ENCODE data around the gene TLE7. TPM values are rescaled to one million over a fixed set of nuclear protein-coding genes. Genes with fewer than 3 reads are reported as not detected.

TLE7 gene
- total and polyA plus RNA-seq, 4 donors, result not detected

DNA sequence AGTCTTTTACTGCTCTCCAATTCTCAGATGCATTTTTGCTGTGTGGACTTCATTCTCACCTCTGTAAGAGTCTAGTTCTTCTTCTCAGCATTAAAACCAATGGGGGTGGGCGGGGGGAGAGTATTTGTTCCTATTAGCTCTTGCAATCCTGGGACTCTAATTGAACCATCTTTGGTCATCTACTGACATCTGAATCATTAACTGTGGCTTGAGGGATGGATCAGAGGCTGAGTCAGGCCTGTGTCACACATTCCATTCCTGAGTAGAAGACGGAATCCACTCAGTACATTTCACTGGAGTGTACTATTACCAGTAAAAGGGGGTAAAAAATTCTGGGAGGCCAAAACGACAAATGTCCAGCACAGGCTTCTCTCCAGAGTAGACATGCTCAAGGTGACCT lies 33.0 kb upstream of the TLE7 start:
- H3K27me3 ChIP-seq (ENCODE audit: control insufficient read depth, insufficient read depth, low read length), result no peaks in the 10 kb centered on the region
- H3K4me1 ChIP-seq (ENCODE audit: control insufficient read depth, insufficient read depth, low read length), result no peaks in the 10 kb centered on the region
- H3K27ac ChIP-seq (ENCODE audit: low read depth, low read length), result no peak overlapping the region
- peaks cover 20% of the 10 kb centered on the region for H3K36me3 ChIP-seq (ENCODE audit: control insufficient read depth, insufficient read depth, low read length)
- no peak overlapping the region for H3K4me3 ChIP-seq (ENCODE audit: low read depth, low read length)
- no CpG with 5 or more reads among the region's 3 CpGs for WGBS (ENCODE audit: insufficient coverage)
- no peak for DNase-seq (ENCODE audit: low read depth in 4 of 6, low spot score in 6 of 6)
- no peaks in the 10 kb centered on the region for H3K9me3 ChIP-seq (ENCODE audit: control insufficient read depth, insufficient read depth, low read length)

DNA sequence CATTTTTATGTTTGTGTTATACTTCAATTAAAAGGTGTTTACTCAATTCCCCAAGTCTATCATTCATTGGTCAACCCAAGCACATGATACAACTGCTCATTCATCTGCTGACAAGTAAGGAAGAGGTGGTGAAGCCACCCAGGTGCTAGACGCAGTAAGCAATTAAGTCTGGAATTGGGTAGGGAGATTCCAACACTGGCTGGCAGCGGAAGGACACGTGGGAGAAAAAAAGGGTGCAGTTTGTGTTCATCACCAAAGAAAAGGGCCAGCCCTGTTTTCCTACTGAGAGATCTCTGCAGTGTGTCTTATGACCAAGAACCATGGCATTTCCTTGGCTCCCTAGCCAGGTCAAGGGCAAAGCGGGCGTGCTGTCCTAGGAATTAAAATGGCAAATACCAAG lies 32.0 kb upstream of the TLE7 start:
- WGBS (ENCODE audit: insufficient coverage), result 85% methylated on average over 3 of the region's 5 CpGs
- no peaks in the 10 kb centered on the region for H3K9me3 ChIP-seq (ENCODE audit: control insufficient read depth, insufficient read depth, low read length)
- no peak overlapping the region for H3K27ac ChIP-seq (ENCODE audit: low read depth, low read length)
- no peak for DNase-seq (ENCODE audit: low read depth in 4 of 6, low spot score in 6 of 6)
- no peaks in the 10 kb centered on the region for H3K27me3 ChIP-seq (ENCODE audit: control insufficient read depth, insufficient read depth, low read length)
- H3K4me1 ChIP-seq (ENCODE audit: control insufficient read depth, insufficient read depth, low read length), result no peaks in the 10 kb centered on the region
- peaks cover 19% of the 10 kb centered on the region for H3K36me3 ChIP-seq (ENCODE audit: control insufficient read depth, insufficient read depth, low read length)
- H3K4me3 ChIP-seq (ENCODE audit: low read depth, low read length), result no peak overlapping the region

DNA sequence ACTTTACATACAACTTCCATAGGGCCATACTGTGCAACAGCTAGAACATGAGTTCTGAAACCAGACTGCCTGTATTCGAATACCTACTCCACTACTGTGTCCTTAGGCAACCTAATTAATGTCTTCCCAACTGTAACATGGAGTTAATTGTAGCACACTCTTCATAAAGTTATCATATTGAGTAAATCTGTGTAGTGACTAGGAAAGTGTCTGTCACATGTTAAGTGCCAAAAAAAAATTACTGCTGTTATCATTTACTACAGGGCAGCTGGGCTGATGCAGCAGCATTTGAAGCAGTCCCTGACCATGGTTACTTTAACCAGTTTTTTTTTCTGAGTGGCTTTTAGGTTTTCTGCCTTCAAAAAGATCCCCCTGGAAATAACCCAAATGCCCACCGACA lies 31.1 kb upstream of the TLE7 start:
- DNase-seq (ENCODE audit: low read depth in 4 of 6, low spot score in 6 of 6), result no peak
- Histone ChIP-seq H3K27ac (ENCODE audit: low read depth, low read length) (no peak overlapping the region), H3K36me3 (ENCODE audit: control insufficient read depth, insufficient read depth, low read length) (peaks cover 13% of the 10 kb centered on the region), H3K9me3 (ENCODE audit: control insufficient read depth, insufficient read depth, low read length) (no peaks in the 10 kb centered on the region), H3K27me3 (ENCODE audit: control insufficient read depth, insufficient read depth, low read length) (no peaks in the 10 kb centered on the region), H3K4me1 (ENCODE audit: control insufficient read depth, insufficient read depth, low read length) (no peaks in the 10 kb centered on the region), H3K4me3 (ENCODE audit: low read depth, low read length) (no peak overlapping the region)
- no CpG with 5 or more reads among the region's 2 CpGs for WGBS (ENCODE audit: insufficient coverage)

DNA sequence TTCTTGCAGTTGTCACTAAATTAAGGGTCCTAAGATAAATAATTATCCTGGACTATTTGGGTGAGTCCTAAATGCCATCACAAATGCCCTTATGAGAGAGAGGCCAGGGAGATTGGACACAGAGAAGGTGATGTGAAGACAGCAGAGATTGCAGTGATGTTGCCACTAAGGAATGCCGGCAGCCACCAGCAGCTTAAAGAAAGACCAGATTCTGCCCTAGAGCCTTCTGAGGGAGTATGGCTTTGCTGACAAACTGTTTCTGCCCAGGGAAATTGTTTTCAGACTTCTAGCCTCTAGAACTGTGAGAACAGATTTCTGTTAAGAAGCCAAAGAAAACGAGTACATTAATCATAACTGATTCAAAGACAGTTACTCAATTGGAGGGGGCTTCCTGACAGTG lies 30.2 kb upstream of the TLE7 start:
- no peak for DNase-seq (ENCODE audit: low read depth in 4 of 6, low spot score in 6 of 6)
- peaks cover 5% of the 10 kb centered on the region for H3K36me3 ChIP-seq (ENCODE audit: control insufficient read depth, insufficient read depth, low read length)
- H3K27ac ChIP-seq (ENCODE audit: low read depth, low read length), result no peak overlapping the region
- 80% methylated on average over 1 of the region's 2 CpGs for WGBS (ENCODE audit: insufficient coverage)
- no peaks in the 10 kb centered on the region for H3K9me3 ChIP-seq (ENCODE audit: control insufficient read depth, insufficient read depth, low read length)
- no peak overlapping the region for H3K4me3 ChIP-seq (ENCODE audit: low read depth, low read length)
- H3K27me3 ChIP-seq (ENCODE audit: control insufficient read depth, insufficient read depth, low read length), result no peaks in the 10 kb centered on the region
- H3K4me1 ChIP-seq (ENCODE audit: control insufficient read depth, insufficient read depth, low read length), result no peaks in the 10 kb centered on the region

DNA sequence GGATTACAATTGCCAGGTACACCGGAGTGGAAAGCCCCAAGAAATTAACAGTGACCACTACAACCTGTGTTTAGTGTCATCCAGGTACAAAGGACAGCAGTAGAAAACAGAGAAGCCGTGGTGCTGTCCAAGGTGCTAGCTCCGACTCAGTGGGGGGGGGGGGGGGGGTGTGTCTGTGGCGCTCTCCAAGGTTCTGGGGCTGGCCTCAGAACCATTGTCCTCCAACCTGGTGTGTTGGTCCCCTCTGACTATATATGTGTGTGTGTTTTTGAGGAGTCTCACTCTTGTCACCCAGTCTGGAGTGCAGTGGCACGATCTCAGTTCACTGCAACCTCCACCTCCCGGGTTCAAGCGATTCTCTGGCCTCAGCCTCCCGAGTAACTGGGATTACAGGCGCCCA lies 26.0 kb upstream of the TLE7 start:
- no peak overlapping the region for H3K27ac ChIP-seq (ENCODE audit: low read depth, low read length)
- H3K9me3 ChIP-seq (ENCODE audit: control insufficient read depth, insufficient read depth, low read length), result no peaks in the 10 kb centered on the region
- no peaks in the 10 kb centered on the region for H3K4me1 ChIP-seq (ENCODE audit: control insufficient read depth, insufficient read depth, low read length)
- H3K36me3 ChIP-seq (ENCODE audit: control insufficient read depth, insufficient read depth, low read length), result no peaks in the 10 kb centered on the region
- H3K27me3 ChIP-seq (ENCODE audit: control insufficient read depth, insufficient read depth, low read length), result no peaks in the 10 kb centered on the region
- DNase-seq (ENCODE audit: low read depth in 4 of 6, low spot score in 6 of 6), result peak in 1 of 6 donors; percentile 29
- H3K4me3 ChIP-seq (ENCODE audit: low read depth, low read length), result no peak overlapping the region
- 40% methylated on average over 3 of the region's 9 CpGs for WGBS (ENCODE audit: insufficient coverage)

DNA sequence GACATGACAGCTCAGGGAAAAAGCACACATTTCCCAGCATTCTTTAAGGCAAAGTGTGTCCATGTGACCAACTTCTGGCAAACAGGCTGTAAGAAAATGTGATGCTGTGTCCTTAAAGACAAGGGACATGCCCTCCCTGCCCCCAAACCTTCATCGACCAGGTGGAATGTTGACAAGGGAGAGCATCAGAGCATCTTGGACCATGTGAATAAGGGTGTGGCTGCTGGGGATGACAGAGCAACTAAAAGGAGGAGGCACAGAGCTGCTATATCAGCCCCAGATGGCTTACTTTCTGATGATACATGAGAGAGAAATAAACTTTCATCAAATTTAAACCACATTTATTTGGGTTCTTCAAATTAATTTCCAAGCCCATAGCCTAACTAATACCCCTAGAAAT lies 22.4 kb upstream of the TLE7 start:
- no CpG with 5 or more reads among the region's 1 CpG for WGBS (ENCODE audit: insufficient coverage)
- no peak overlapping the region for H3K27ac ChIP-seq (ENCODE audit: low read depth, low read length)
- H3K36me3 ChIP-seq (ENCODE audit: control insufficient read depth, insufficient read depth, low read length), result no peaks in the 10 kb centered on the region
- no peaks in the 10 kb centered on the region for H3K9me3 ChIP-seq (ENCODE audit: control insufficient read depth, insufficient read depth, low read length)
- H3K4me3 ChIP-seq (ENCODE audit: low read depth, low read length), result no peak overlapping the region
- no peak for DNase-seq (ENCODE audit: low read depth in 4 of 6, low spot score in 6 of 6)
- H3K27me3 ChIP-seq (ENCODE audit: control insufficient read depth, insufficient read depth, low read length), result no peaks in the 10 kb centered on the region
- H3K4me1 ChIP-seq (ENCODE audit: control insufficient read depth, insufficient read depth, low read length), result peaks cover 4% of the 10 kb centered on the region

DNA sequence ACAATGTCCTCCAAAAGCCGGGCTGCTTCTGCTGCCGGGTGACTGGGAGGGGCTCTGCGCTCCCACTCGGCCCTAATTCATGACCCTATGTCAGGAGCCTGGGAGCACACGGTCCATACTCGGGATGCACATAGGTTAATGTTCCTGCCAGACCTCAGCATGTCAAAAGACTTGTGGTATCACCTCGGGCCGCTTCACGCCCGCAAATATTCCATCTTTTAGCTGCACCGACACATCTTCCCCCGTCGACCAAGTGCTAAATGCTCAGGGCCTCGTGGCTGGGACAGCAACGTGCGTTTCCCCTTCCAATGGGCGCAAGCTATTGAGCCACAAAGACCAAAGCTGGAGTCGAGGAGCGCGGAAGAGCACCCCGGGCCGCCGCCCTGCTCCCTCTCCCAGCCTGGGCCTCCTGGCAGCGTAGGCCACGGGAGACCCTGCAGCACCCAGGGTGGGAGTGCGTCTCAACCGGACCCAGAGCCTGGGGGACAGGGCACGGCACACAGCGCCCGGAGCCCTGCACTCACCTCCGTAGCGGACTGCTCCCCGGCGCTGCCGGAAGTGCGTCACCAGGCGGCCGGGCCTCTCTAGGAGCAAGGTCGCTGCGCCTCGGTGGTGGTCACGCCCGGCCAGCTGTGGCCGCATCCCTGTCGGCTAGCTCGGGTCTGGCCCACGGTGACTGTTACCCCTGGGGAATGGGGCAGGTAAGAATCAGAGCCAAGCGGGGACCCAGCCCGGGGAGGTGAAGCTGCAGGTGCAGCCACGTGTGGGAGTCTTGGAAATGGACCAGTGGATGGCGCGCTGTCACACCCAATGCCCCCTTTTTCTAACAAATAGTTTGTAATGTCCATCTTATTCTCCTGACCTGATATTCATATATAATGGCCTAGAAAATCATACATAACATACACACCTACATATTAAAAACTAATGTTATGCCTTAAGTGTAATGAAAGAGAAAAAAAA lies 20.1 kb upstream of the TLE7 start, which contains the start of gene ZNF23:
Gene ZNF23 (minus strand): TSS at position 562 of the 963 bp plus-strand sequence. CDS start 5,451 bp downstream, outside the sequence.
- no peaks in the 10 kb centered on the region for H3K9me3 ChIP-seq (ENCODE audit: control insufficient read depth, insufficient read depth, low read length)
- H3K4me3 ChIP-seq (ENCODE audit: low read depth, low read length), result peak within 1 kb of the TSS; percentile 98
- WGBS (ENCODE audit: insufficient coverage), result under 1% methylated on average over 49 of the region's 52 CpGs
- H3K4me1 ChIP-seq (ENCODE audit: control insufficient read depth, insufficient read depth, low read length), result peaks cover 4% of the 10 kb centered on the region
- DNase-seq (ENCODE audit: low read depth in 4 of 6, low spot score in 6 of 6), result peak; percentile 58 to 93 (median 72)
- peaks cover 5% of the 10 kb centered on the region for H3K36me3 ChIP-seq (ENCODE audit: control insufficient read depth, insufficient read depth, low read length)
- H3K27ac ChIP-seq (ENCODE audit: low read depth, low read length), result peak within 1 kb of the TSS; percentile 84
- H3K27me3 ChIP-seq (ENCODE audit: control insufficient read depth, insufficient read depth, low read length), result no peaks in the 10 kb centered on the region

DNA sequence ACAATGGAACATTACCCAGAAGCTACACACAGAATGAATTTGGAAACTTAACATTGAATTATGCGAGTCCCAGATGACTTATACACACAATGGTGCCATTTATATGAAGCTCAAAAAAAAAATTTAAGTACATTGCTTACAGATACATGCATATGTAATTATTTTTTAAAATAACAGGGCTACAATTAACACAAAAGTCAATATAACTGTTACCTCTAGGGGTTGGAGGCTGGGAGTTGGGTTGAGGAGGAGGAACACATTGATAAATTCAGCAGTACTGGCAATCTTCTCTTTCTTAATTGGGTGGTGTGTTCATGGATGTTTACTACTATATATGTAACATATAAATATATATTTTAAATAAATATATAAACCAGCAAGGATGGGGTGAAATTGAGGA lies 19.1 kb upstream of the TLE7 start:
- no peak for DNase-seq (ENCODE audit: low read depth in 4 of 6, low spot score in 6 of 6)
- WGBS (ENCODE audit: insufficient coverage), result no CpG with 5 or more reads among the region's 1 CpG
- H3K4me1 ChIP-seq (ENCODE audit: control insufficient read depth, insufficient read depth, low read length), result peaks cover 4% of the 10 kb centered on the region
- H3K27me3 ChIP-seq (ENCODE audit: control insufficient read depth, insufficient read depth, low read length), result no peaks in the 10 kb centered on the region
- no peaks in the 10 kb centered on the region for H3K9me3 ChIP-seq (ENCODE audit: control insufficient read depth, insufficient read depth, low read length)
- H3K4me3 ChIP-seq (ENCODE audit: low read depth, low read length), result no peak overlapping the region
- H3K36me3 ChIP-seq (ENCODE audit: control insufficient read depth, insufficient read depth, low read length), result peaks cover 13% of the 10 kb centered on the region
- no peak overlapping the region for H3K27ac ChIP-seq (ENCODE audit: low read depth, low read length)

DNA sequence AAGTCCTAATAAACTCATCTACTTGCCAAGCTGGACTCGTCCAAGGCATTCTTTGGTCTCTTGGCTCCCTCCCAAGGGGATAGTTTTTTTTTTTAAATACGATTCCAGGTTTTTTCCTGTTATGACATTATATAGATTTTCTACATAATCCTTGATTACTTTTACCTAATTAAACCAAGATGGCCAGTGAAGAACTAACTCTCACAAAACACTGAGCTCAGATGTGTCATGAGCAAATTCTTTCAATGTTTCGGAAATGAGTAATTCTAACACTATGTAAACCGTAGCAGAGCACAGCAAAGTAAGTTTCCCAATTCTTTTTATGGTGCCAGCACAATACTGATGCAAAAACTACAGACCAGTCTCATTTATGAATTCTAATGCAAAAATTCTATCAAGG lies 18.4 kb upstream of the TLE7 start:
- Histone ChIP-seq H3K27me3 (ENCODE audit: control insufficient read depth, insufficient read depth, low read length) (no peaks in the 10 kb centered on the region), H3K4me1 (ENCODE audit: control insufficient read depth, insufficient read depth, low read length) (peaks cover 4% of the 10 kb centered on the region), H3K9me3 (ENCODE audit: control insufficient read depth, insufficient read depth, low read length) (no peaks in the 10 kb centered on the region), H3K36me3 (ENCODE audit: control insufficient read depth, insufficient read depth, low read length) (peaks cover 19% of the 10 kb centered on the region), H3K27ac (ENCODE audit: low read depth, low read length) (no peak overlapping the region), H3K4me3 (ENCODE audit: low read depth, low read length) (no peak overlapping the region)
- DNase-seq (ENCODE audit: low read depth in 4 of 6, low spot score in 6 of 6), result no peak
- WGBS (ENCODE audit: insufficient coverage), result 100% methylated on average over 1 of the region's 4 CpGs

DNA sequence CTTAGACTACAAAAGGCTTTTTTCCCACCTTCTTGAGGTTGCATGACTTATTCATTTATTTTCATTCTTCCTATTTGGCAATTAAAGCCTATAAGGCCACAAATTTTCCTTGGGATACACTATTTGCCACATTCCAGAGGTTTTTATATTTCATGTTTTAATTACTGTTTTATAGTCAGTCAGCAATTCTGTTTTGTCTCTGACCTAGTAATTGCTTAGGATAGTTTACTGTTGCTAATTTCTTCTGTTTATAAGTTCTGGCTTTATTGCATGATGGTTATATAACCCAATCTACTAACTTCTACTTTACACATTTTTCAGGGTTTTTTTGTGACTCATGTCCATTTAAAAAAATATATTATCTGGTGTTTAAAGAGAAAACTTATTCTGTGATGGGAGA lies 17.7 kb upstream of the TLE7 start:
- Histone ChIP-seq H3K4me3 (ENCODE audit: low read depth, low read length) (no peak overlapping the region), H3K27me3 (ENCODE audit: control insufficient read depth, insufficient read depth, low read length) (no peaks in the 10 kb centered on the region), H3K9me3 (ENCODE audit: control insufficient read depth, insufficient read depth, low read length) (no peaks in the 10 kb centered on the region), H3K36me3 (ENCODE audit: control insufficient read depth, insufficient read depth, low read length) (peaks cover 26% of the 10 kb centered on the region), H3K27ac (ENCODE audit: low read depth, low read length) (no peak overlapping the region), H3K4me1 (ENCODE audit: control insufficient read depth, insufficient read depth, low read length) (peaks cover 4% of the 10 kb centered on the region)
- DNase-seq (ENCODE audit: low read depth in 4 of 6, low spot score in 6 of 6), result no peak
